Chondrocyte (in vitro differentiated cells): Measurements from ENCODE around the gene ASB13. TPM values are rescaled to one million over a fixed set of nuclear protein-coding genes. Genes with fewer than 3 reads are reported as not detected.

Source experiments
- DNase-seq: peaks from one replicate; pipeline ENCODE4 v3.0.0; 2021; ENCODE audit warnings: mixed read lengths, low spot score
- H3K27ac Mint-ChIP-seq: one replicate; pipeline ENCODE4 v1.8.0; 2021; ENCODE audit warnings: mild to moderate bottlenecking, moderate library complexity, mixed read lengths; ENCODE audit not compliant: unreplicated experiment
- H3K27me3 Mint-ChIP-seq: 2 replicates; pipeline ENCODE4 v1.8.0; 2021; ENCODE audit warnings: low read depth, mixed read lengths
- H3K36me3 Mint-ChIP-seq: 2 replicates; pipeline ENCODE4 v1.8.0; 2021; ENCODE audit warnings: low read depth, mixed read lengths
- H3K4me1 Mint-ChIP-seq: 2 replicates; pipeline ENCODE4 v1.8.0; 2021; ENCODE audit warnings: low read depth, mild to moderate bottlenecking, mixed read lengths
- H3K4me3 Mint-ChIP-seq: one replicate; pipeline ENCODE4 v1.8.0; 2021; ENCODE audit warnings: mild to moderate bottlenecking, moderate library complexity, mixed read lengths; ENCODE audit not compliant: unreplicated experiment
- H3K9me3 Mint-ChIP-seq: 2 replicates; pipeline ENCODE4 v1.8.0; 2021; ENCODE audit warnings: low read depth, mixed read lengths
- total RNA-seq: library from RNA; stranded (reverse); gene quantifications from 3 replicates; pipeline ENCODE4 v1.2.1, GENCODE V29; 2021
- TF ChIP-seq, protein P1 (sequence below): fragments of 200-600 bp; sonication (generic); IDR thresholded peaks from 2 replicates; pipeline ENCODE4 v1.5.0; 2021; ENCODE audit warnings: antibody characterized with exemption, mild to moderate bottlenecking, moderate library complexity

The ASB13 gene
- total RNA-seq, 1 donor from 2014 or later: 14.0 TPM

GRCh38 chr10:5599613-5600520 is 66.5 kb downstream of the ASB13 start:
- peak; percentile 55 for DNase-seq
- H3K4me1 Mint-ChIP-seq: peaks cover 37% of the 10 kb centered on the region
- H3K4me3 Mint-ChIP-seq: no peak overlapping the region
- H3K9me3 Mint-ChIP-seq: no peaks in the 10 kb centered on the region
- TF ChIP-seq, protein P1, sequence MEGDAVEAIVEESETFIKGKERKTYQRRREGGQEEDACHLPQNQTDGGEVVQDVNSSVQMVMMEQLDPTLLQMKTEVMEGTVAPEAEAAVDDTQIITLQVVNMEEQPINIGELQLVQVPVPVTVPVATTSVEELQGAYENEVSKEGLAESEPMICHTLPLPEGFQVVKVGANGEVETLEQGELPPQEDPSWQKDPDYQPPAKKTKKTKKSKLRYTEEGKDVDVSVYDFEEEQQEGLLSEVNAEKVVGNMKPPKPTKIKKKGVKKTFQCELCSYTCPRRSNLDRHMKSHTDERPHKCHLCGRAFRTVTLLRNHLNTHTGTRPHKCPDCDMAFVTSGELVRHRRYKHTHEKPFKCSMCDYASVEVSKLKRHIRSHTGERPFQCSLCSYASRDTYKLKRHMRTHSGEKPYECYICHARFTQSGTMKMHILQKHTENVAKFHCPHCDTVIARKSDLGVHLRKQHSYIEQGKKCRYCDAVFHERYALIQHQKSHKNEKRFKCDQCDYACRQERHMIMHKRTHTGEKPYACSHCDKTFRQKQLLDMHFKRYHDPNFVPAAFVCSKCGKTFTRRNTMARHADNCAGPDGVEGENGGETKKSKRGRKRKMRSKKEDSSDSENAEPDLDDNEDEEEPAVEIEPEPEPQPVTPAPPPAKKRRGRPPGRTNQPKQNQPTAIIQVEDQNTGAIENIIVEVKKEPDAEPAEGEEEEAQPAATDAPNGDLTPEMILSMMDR: no peak
- no peaks in the 10 kb centered on the region for H3K36me3 Mint-ChIP-seq
- no peak overlapping the region for H3K27ac Mint-ChIP-seq
- no peaks in the 10 kb centered on the region for H3K27me3 Mint-ChIP-seq

- DNase-seq: no peak
- Mint-ChIP-seq H3K27me3 (no peaks in the 10 kb centered on the region), H3K9me3 (no peaks in the 10 kb centered on the region), H3K4me3 (no peak overlapping the region), H3K4me1 (peaks cover 48% of the 10 kb centered on the region), H3K27ac (no peak overlapping the region), H3K36me3 (no peaks in the 10 kb centered on the region)
- TF ChIP-seq, protein P1: no peak
Measured at GRCh38 chr10:5598085-5598690, 68.2 kb downstream of the ASB13 start.

DNA sequence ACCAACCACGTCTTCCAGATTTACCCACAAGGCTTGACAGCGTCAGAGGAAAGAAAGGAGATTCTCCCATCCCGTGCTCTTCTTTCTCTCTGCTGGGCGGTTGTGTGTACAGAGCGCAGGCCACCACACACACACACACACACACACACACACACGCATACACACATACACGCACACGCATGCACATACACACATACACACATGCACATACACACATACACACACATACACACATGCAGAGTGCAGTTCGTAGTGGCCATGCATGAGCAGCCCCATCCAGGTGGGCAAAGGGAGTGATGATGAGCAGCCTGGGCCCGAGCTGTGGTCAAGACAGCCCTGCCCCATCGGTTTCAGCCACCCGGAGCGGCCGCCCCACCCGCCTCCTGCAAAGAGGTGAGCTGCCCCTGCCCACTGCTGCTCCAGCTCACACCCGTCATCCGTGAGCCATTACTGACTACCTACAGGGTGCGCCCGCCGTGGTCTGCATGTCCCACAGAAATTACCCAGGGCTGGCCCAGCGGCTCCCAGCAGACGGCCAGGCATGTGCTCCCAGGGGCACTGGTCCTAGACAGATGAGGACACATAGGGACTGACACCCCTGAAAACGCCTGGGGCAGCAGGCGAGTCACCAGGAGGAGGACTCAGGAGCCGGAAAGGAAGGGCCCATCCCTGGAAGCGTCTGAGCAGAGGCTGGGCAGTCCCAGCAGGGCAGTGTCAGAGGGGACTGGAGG is 69.6 kb downstream of the ASB13 start:
- Mint-ChIP-seq H3K4me3 (no peak overlapping the region), H3K27me3 (no peaks in the 10 kb centered on the region), H3K4me1 (peaks cover 48% of the 10 kb centered on the region), H3K36me3 (no peaks in the 10 kb centered on the region), H3K27ac (peak overlapping the region; percentile 75), H3K9me3 (no peaks in the 10 kb centered on the region)
- DNase-seq: peak; percentile 87
- TF ChIP-seq, protein P1: no peak

DNA sequence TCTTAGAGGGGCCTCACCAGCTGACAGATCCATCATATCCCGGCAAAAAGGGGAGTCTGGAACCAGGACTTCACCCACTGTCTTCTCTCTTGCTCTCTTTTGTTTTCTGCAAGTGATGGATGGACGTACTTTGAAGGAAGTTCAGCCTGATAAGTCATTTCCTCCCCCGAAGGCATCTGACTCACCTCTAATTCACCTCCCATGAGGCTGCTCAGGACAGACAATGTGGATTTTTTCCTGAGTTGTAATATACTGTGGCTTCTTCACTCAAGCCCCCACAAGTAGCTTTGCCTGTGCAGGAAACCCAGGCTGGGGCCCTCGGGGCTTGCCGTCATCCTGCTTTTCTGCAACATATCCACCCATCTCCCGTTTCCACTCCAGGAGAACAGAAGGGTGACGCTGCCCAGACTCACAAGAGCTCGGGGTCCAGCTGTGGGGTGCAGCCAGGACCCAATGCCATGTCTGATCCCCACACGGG is 70.4 kb downstream of the ASB13 start:
- H3K9me3 Mint-ChIP-seq: no peaks in the 10 kb centered on the region
- peak; percentile 57 for DNase-seq
- TF ChIP-seq, protein P1: no peak
- H3K27ac Mint-ChIP-seq: peak overlapping the region; percentile 75
- peaks cover 48% of the 10 kb centered on the region for H3K4me1 Mint-ChIP-seq
- H3K27me3 Mint-ChIP-seq: no peaks in the 10 kb centered on the region
- H3K36me3 Mint-ChIP-seq: no peaks in the 10 kb centered on the region
- no peak overlapping the region for H3K4me3 Mint-ChIP-seq

- DNase-seq: peak; percentile 38
- TF ChIP-seq, protein P1: no peak
- Mint-ChIP-seq H3K4me3 (no peak overlapping the region), H3K27ac (peak overlapping the region; percentile 50), H3K9me3 (no peaks in the 10 kb centered on the region), H3K36me3 (no peaks in the 10 kb centered on the region), H3K4me1 (peaks cover 45% of the 10 kb centered on the region), H3K27me3 (no peaks in the 10 kb centered on the region)
Measured at GRCh38 chr10:5595591-5595990, 70.8 kb downstream of the ASB13 start.
